H1 (cell line): Measurements from ENCODE around the gene TFF3. TPM values are rescaled to one million over a fixed set of nuclear protein-coding genes. Genes with fewer than 3 reads are reported as not detected.

Experiments
- CTCF ChIA-PET: fragments of 300-600 bp; sonication (Branson Sonifier 250); formaldehyde crosslinking; loops from one replicate; lab custom pipeline; 2021; ENCODE audit not compliant: partially characterized antibody; lab: Charles Lee
- POLR2A ChIA-PET: fragments of 300-600 bp; sonication (Branson Sonifier 250); formaldehyde crosslinking; loops from one replicate; lab custom pipeline; 2021; ENCODE audit warnings: inconsistent platforms; ENCODE audit not compliant: partially characterized antibody; lab: Charles Lee
- DNase-seq, 2 experiments: peaks; one replicate each; pipeline versions ENCODE4 v3.0.0 to v3.0.0-alpha.2; 2010 to 2022; ENCODE audit warnings: low spot score in 2 of 2, low read depth in 1 of 2, mixed read lengths in 1 of 2
- FAIRE-seq: peaks from 2 replicates; lab custom pipeline; 2011; peaks lifted over from hg19 to GRCh38; lab: Jason Lieb, UNC
- H2AFZ ChIP-seq: 2 replicates; pipeline ENCODE4 v1.8.1; 2012; ENCODE audit warnings: low read length, inconsistent platforms
- H2AK5ac ChIP-seq: 2 replicates; pipeline ENCODE4 v1.6.1; 2013; ENCODE audit warnings: low read depth, low read length
- H2BK120ac ChIP-seq: replicated peaks from 2 replicates; pipeline ENCODE3; 2013; ENCODE audit warnings: low read depth, low read length, inconsistent platforms
- H2BK12ac ChIP-seq: 2 replicates; pipeline ENCODE4 v1.6.1; 2013; ENCODE audit warnings: low read depth, low read length
- H2BK15ac ChIP-seq: 2 replicates; pipeline ENCODE4 v1.6.1; 2013; ENCODE audit warnings: low read length
- H2BK20ac ChIP-seq: 2 replicates; pipeline ENCODE4 v1.6.1; 2013; ENCODE audit warnings: low read length
- H2BK5ac ChIP-seq: 2 replicates; pipeline ENCODE4 v1.6.1; 2013; ENCODE audit warnings: low read depth, low read length
- H3K14ac ChIP-seq: 2 replicates; pipeline ENCODE4 v1.6.1; 2013; ENCODE audit warnings: inconsistent platforms; ENCODE audit not compliant: insufficient read length
- H3K18ac ChIP-seq: 2 replicates; pipeline ENCODE4 v1.6.1; 2013; ENCODE audit warnings: low read length; ENCODE audit errors: extremely low read depth
- H3K23ac ChIP-seq: 2 replicates; pipeline ENCODE4 v1.6.1; 2013; ENCODE audit warnings: inconsistent platforms; ENCODE audit not compliant: insufficient read length
- H3K23me2 ChIP-seq: 2 replicates; pipeline ENCODE4 v1.6.1; 2013; ENCODE audit warnings: low read depth, low read length
- H3K27ac ChIP-seq: 2 replicates; pipeline ENCODE4 v1.6.1; 2011; ENCODE audit warnings: low read depth, low read length, inconsistent platforms
- H3K27me3 ChIP-seq, 4 experiments: replicated peaks in 1 of 4; 1 replicate in 1 of 4; 2 replicates in 3 of 4; pipeline versions ENCODE4 v1.6.1 to v1.8.1; 2011 to 2013; ENCODE audit warnings: low read length in 3 of 4, mild to moderate bottlenecking in 3 of 4, inconsistent platforms in 2 of 4, mixed read lengths in 2 of 4, moderate library complexity in 1 of 4; ENCODE audit not compliant: control insufficient read depth in 3 of 4, insufficient read depth in 3 of 4; ENCODE audit errors: extremely low read depth in 1 of 4
- H3K36me3 ChIP-seq, 4 experiments: 2 replicates each; pipeline versions ENCODE4 v1.6.1 to v1.8.1; 2011 to 2013; ENCODE audit warnings: mild to moderate bottlenecking in 4 of 4, low read length in 3 of 4, moderate library complexity in 2 of 4, control low read depth in 1 of 4, inconsistent platforms in 1 of 4; ENCODE audit not compliant: insufficient read depth in 4 of 4, control insufficient read depth in 2 of 4
- H3K4ac ChIP-seq: replicated peaks from 2 replicates; pipeline ENCODE3; 2013; ENCODE audit warnings: low read length, low read depth, mixed read lengths, inconsistent platforms; ENCODE audit not compliant: insufficient read length
- H3K4me1 ChIP-seq, 4 experiments: replicated peaks in 1 of 4; 1 replicate in 1 of 4; 2 replicates in 3 of 4; pipeline versions ENCODE4 v1.6.1 to v1.8.1; 2011 to 2013; ENCODE audit warnings: low read length in 3 of 4, inconsistent platforms in 2 of 4, mixed read lengths in 1 of 4; ENCODE audit not compliant: insufficient read depth in 4 of 4, control insufficient read depth in 3 of 4
- H3K4me2 ChIP-seq, 2 experiments: 2 replicates each; pipeline versions ENCODE4 v1.6.1 to v1.8.1; 2011 to 2013; ENCODE audit warnings: low read depth in 2 of 2, low read length in 2 of 2, control low read depth in 1 of 2, inconsistent platforms in 1 of 2, mild to moderate bottlenecking in 1 of 2; ENCODE audit not compliant: insufficient read depth in 1 of 2
- H3K4me3 ChIP-seq, 4 experiments: fragments of 200-600, 300-600 bp in 1 of 4; sonication (generic), shearing (Covaris generic), sonication (Bioruptor Twin) in 1 of 4; 2 replicates each; pipeline versions ENCODE4 v1.5.1 to v1.8.1; 2011 to 2016; ENCODE audit warnings: low read length in 4 of 4, low read depth in 3 of 4, control low read depth in 2 of 4, inconsistent platforms in 2 of 4, mild to moderate bottlenecking in 2 of 4, mixed read lengths in 1 of 4, moderate library complexity in 1 of 4; ENCODE audit not compliant: insufficient read depth in 2 of 4; ENCODE audit errors: extremely low read depth in 1 of 4
- H3K56ac ChIP-seq: replicated peaks from 2 replicates; pipeline ENCODE3; 2013; ENCODE audit warnings: low read depth, mild to moderate bottlenecking, mixed read lengths, low read length, inconsistent platforms; ENCODE audit not compliant: insufficient read length
- H3K79me1 ChIP-seq: 2 replicates; pipeline ENCODE4 v1.6.1; 2013; ENCODE audit warnings: low read depth, low read length, control low read depth
- H3K79me2 ChIP-seq, 2 experiments: 2 replicates each; pipeline versions ENCODE4 v1.6.1 to v1.8.1; 2012 to 2013; ENCODE audit warnings: low read length in 2 of 2, mild to moderate bottlenecking in 2 of 2, inconsistent platforms in 1 of 2; ENCODE audit not compliant: insufficient read depth in 2 of 2, control insufficient read depth in 1 of 2
- H3K9ac ChIP-seq, 4 experiments: replicated peaks in 1 of 4; 1 replicate in 1 of 4; 2 replicates in 3 of 4; pipeline versions ENCODE4 v1.6.1 to v1.8.1; 2011 to 2013; ENCODE audit warnings: low read depth in 3 of 4, low read length in 3 of 4, control low read depth in 2 of 4, mild to moderate bottlenecking in 2 of 4, moderate library complexity in 2 of 4, inconsistent platforms in 1 of 4; ENCODE audit errors: extremely low read depth in 1 of 4
- H3K9me3 ChIP-seq, 2 experiments: 2 replicates each; pipeline versions ENCODE4 v1.6.1 to v1.8.1; 2012 to 2013; ENCODE audit warnings: mild to moderate bottlenecking in 2 of 2, moderate library complexity in 2 of 2, control low read depth in 1 of 2, inconsistent platforms in 1 of 2, low read depth in 1 of 2, low read length in 1 of 2, mixed read lengths in 1 of 2; ENCODE audit not compliant: insufficient read depth in 2 of 2
- H4K20me1 ChIP-seq, 2 experiments: replicated peaks in 1 of 2; 2 replicates each; pipeline versions ENCODE3 to v1.8.1; 2011 to 2013; ENCODE audit warnings: inconsistent platforms in 2 of 2, low read length in 2 of 2, mild to moderate bottlenecking in 1 of 2; ENCODE audit not compliant: insufficient read depth in 2 of 2, control insufficient read depth in 1 of 2
- H4K5ac ChIP-seq: 2 replicates; pipeline ENCODE4 v1.6.1; 2013; ENCODE audit warnings: low read length, low read depth, mixed read lengths, inconsistent platforms; ENCODE audit not compliant: insufficient read length
- H4K8ac ChIP-seq: 2 replicates; pipeline ENCODE4 v1.8.0; 2013; ENCODE audit warnings: mild to moderate bottlenecking, moderate library complexity, low read length, inconsistent platforms; ENCODE audit not compliant: insufficient read depth; ENCODE audit errors: extremely low read depth
- H4K91ac ChIP-seq: replicated peaks from 2 replicates; pipeline ENCODE3; 2013; ENCODE audit warnings: low read length, mixed read lengths, inconsistent platforms; ENCODE audit not compliant: insufficient read length
- EP300 ChIP-seq, 2 experiments: IDR thresholded peaks; 1 replicate in 1 of 2; 2 replicates in 1 of 2; pipeline ENCODE4 v1.6.1; 2011 to 2012; ENCODE audit warnings: low read depth in 2 of 2, low read length in 2 of 2, mild to moderate bottlenecking in 2 of 2, borderline replicate concordance in 1 of 2, inconsistent platforms in 1 of 2, moderate library complexity in 1 of 2
- RAD21 ChIP-seq, 2 experiments: IDR thresholded peaks in 1 of 2; conservative IDR thresholded peaks in 1 of 2; 2 replicates each; pipeline ENCODE4 v1.6.1; 2011; ENCODE audit warnings: low read depth in 2 of 2, low read length in 2 of 2, improper control_type of control experiment in 1 of 2, inconsistent platforms in 1 of 2, mild to moderate bottlenecking in 1 of 2, moderate library complexity in 1 of 2
- RNF2 ChIP-seq: fragments of 200-900, 300-1000 bp; sonication (generic); IDR thresholded peaks from 2 replicates; pipeline ENCODE4 v1.7.1; 2016; ENCODE audit warnings: borderline replicate concordance, low read depth, mild to moderate bottlenecking, antibody characterized with exemption, low read length; ENCODE audit not compliant: poor library complexity, severe bottlenecking; ENCODE audit errors: missing control alignments
- SAP30 ChIP-seq: fragments of 300-600 bp; sonication (generic); IDR thresholded peaks from 2 replicates; pipeline ENCODE4 v1.7.1; 2012; ENCODE audit warnings: low read length, moderate library complexity, mild to moderate bottlenecking, inconsistent platforms; ENCODE audit not compliant: insufficient read depth, insufficient replicate concordance
- SRF ChIP-seq: IDR thresholded peaks from 2 replicates; pipeline ENCODE4 v1.6.1; 2011; ENCODE audit warnings: mild to moderate bottlenecking, low read depth, low read length, moderate library complexity
- TCF12 ChIP-seq: IDR thresholded peaks from 2 replicates; pipeline ENCODE4 v1.6.1; 2011; ENCODE audit warnings: low read depth, mild to moderate bottlenecking, low read length
- ZNF274 ChIP-seq: IDR thresholded peaks from 2 replicates; pipeline ENCODE4 v1.7.0; 2012; ENCODE audit warnings: low read length, borderline replicate concordance; ENCODE audit errors: extremely low read depth
- WGBS, 2 experiments: shearing (Covaris generic) in 1 of 2; methylation state at CpG; one replicate each; pipeline versions ENCODE4 v1.1.6 to v1.1.7; 2013 to 2015; ENCODE audit warnings: low lambda C conversion rate in 2 of 2, mixed read lengths in 2 of 2, inconsistent platforms in 1 of 2, low coverage in 1 of 2, missing lambda C conversion rate in 1 of 2; ENCODE audit not compliant: insufficient replicate concordance in 2 of 2, insufficient coverage in 1 of 2, insufficient read length in 1 of 2; ENCODE audit errors: extremely low coverage in 1 of 2, missing lambda C conversion rate in 1 of 2; 5-methylcytosine and 5-hydroxymethylcytosine counted together
- polyA plus RNA-seq, 7 experiments: library from polyadenylated mRNA; depleted of rRNA in 3 of 7; stranded (reverse) in 5 of 7; unstranded in 2 of 7; fragments of >200 nt in 5 of 7; fragments of 200-250 nt in 2 of 7; gene quantifications; 1 replicate in 5 of 7; 2 replicates in 1 of 7; 4 replicates in 1 of 7; pipeline versions ENCODE4 v1.2.1 to v1.2.3, GENCODE V29; 2011 to 2013; ENCODE audit warnings: missing spikeins in 2 of 7, mixed read lengths in 2 of 7
- total RNA-seq: library from RNA; stranded (reverse); fragmentation: NEBNext Ultra II Directional; extraction: Animal tissue kit (Norgen Biotek cat#: 25700); gene quantifications from 2 replicates; pipeline ENCODE4 v1.2.1, GENCODE V29; 2021

The TFF3 gene
- total and polyA plus RNA-seq, 2 of the 8 experiments (the other 6 are each of a cell fraction or from before 2014, with no cell fraction given): 1.7 to 6.7 TPM

- no peaks in the 10 kb centered on the region for H3K79me2 ChIP-seq
Observed at GRCh38 chr21:42341776-42342542, 26.8 kb upstream of the TFF3 start.

More at GRCh38 chr21:42341776-42342542, 26.8 kb upstream of the TFF3 start:
- H3K4me1 ChIP-seq: peaks cover 0 to 5% (median 3%) of the 10 kb centered on the region in 4 experiments; a peak in 4 of 7 replicates
- H3K27ac ChIP-seq: no peak overlapping the region
- H3K56ac ChIP-seq: no peak overlapping the region
- no peaks in the 10 kb centered on the region for H3K36me3 ChIP-seq
- H2BK5ac ChIP-seq: no peak overlapping the region
- H3K9ac ChIP-seq: no peak overlapping the region
- H3K79me1 ChIP-seq: no peaks in the 10 kb centered on the region
- ChIA-PET POLR2A (no interaction called here), CTCF (interaction anchor here (0.6 to 11.6 kb wide), 6 partner anchors 26 to 305 kb away, joined by 3 to 137 read pairs (median 4); partner anchors contain the start of gene TFF3)
- no peak overlapping the region for H2BK20ac ChIP-seq
- 95% methylated on average over 15 of the region's 15 CpGs; no CpG with 5 or more reads in 1 of the 2 experiments for WGBS, 2 experiments
- H4K91ac ChIP-seq: no peak overlapping the region
- TF ChIP-seq RNF2 (no peak), SRF (no peak), RAD21 (IDR thresholded peaks at IDR 0.05 in 1 of 2, conservative IDR thresholded peaks at IDR 0.05 in 1 of 2; ENCODE audit: low read depth in 2 of 2, low read length in 2 of 2) (no peak), EP300 (IDR thresholded peaks at IDR 0.05; ENCODE audit: borderline replicate concordance in 1 of 2, low read depth in 2 of 2, low read length in 2 of 2) (no peak), TCF12 (no peak), SAP30 (no peak), ZNF274 (no peak)
- H3K4me2 ChIP-seq: no peak overlapping the region
- no peak overlapping the region for H3K18ac ChIP-seq
- no peaks in the 10 kb centered on the region for H3K23me2 ChIP-seq
- no peaks in the 10 kb centered on the region for H3K27me3 ChIP-seq
- H3K14ac ChIP-seq: no peak overlapping the region
- DNase-seq: peak in 1 of 2 experiments; percentile 19
- H4K20me1 ChIP-seq: no peaks in the 10 kb centered on the region
- no peak overlapping the region for H2AFZ ChIP-seq
- H3K4ac ChIP-seq: no peak overlapping the region
- no peak overlapping the region for H3K23ac ChIP-seq
- H3K4me3 ChIP-seq: no peak overlapping the region
- H2AK5ac ChIP-seq: no peak overlapping the region
- H3K9me3 ChIP-seq: no peaks in the 10 kb centered on the region
- no peak overlapping the region for H4K5ac ChIP-seq
- H2BK15ac ChIP-seq: no peak overlapping the region
- no peak for FAIRE-seq
- H4K8ac ChIP-seq: no peak overlapping the region
- H2BK120ac ChIP-seq: no peak overlapping the region
- no peak overlapping the region for H2BK12ac ChIP-seq
